GM18907 (cell line): ENCODE data around the gene ATP8A2.

Experiments used
- ATAC-seq: cut with Tn5 transposase; IDR thresholded peaks from one replicate; pipeline ENCODE4 v1.9.1; 2021; ENCODE audit warnings: mild to moderate bottlenecking, moderate library complexity; ENCODE audit not compliant: unreplicated experiment

The ATP8A2 gene

DNA sequence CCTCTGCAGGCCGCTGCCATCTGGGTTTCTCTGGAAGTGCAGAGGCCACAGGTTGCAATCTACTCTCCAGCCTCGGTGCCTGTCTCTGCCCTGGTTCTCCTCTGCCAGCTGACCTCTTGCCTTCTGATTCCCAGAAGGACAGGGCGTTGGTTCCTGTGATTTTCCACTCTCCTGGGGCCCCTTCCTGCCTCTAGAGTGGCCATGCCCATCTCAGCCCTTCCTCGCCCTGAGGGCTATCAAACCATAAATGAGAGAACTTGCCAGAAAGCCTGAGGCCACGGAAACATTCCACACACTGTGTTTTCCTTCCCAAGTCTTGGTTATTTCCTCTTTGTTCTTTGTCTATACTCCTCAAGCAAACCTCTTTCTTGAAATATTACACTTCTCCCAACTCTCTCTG is 533.8 kb downstream of the ATP8A2 start:
- no peak for ATAC-seq

DNA sequence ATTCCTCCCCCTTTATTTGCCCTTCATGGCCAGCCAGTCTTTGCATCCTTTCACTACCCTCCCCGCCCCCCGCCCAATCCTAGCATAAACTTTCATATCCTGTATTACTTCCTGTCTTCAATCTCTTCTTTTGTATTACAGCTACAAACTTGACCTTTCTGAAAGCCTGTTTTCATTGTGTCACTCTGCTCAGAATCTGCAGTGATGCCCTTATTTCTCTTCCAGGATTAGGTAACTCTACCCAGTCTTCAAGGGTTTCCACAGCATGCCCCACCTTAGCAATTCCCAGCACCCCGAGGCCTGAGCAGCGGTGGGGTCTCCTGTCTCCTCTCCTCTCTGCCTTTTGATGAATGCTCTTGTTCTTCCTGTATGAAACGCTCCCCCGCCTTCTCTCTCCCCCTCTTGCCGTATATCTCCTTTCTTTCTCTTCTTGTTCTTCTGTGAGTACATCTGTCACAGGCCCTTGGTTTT is 534.5 kb downstream of the ATP8A2 start:
- ATAC-seq = no peak

DNA sequence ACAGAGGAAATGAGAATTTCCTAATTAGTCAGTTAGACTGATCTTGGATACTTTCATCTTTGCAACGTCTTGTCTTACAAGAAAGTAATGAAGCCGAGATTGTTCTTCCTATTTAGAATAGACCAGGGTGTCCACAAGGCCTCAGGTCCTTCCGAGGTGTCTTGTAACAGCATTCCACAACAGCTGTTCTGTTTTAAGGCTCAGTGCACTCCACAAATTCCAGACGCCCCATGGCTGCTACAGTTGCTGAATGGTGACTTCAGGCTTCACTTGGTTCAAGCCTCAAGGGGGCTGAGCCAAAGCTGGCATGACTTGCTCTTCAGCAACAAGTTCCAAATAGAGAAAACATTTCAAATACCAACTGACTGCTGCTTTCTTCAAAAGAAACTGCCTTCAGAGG is 536.6 kb downstream of the ATP8A2 start:
- ATAC-seq = no peak

DNA sequence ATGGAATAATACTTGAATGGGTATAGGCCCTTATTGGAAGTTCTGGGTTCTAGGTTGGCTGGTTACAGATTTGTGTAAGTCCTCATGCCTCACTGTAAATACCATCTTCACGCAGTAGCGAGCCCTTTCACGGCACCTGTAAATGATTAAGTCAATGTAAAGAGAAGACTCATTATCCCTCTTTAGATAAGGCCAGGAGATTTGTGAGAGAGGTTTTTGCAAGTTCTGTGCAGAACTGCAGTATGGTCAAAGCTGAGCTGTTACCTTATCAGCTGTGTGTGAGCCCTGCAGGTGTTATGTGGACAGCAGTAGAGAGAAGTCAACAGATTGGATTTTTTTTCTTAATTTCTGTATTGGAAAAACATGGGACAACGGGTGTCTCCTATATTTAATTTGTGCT is 538.5 kb downstream of the ATP8A2 start:
- no peak for ATAC-seq

DNA sequence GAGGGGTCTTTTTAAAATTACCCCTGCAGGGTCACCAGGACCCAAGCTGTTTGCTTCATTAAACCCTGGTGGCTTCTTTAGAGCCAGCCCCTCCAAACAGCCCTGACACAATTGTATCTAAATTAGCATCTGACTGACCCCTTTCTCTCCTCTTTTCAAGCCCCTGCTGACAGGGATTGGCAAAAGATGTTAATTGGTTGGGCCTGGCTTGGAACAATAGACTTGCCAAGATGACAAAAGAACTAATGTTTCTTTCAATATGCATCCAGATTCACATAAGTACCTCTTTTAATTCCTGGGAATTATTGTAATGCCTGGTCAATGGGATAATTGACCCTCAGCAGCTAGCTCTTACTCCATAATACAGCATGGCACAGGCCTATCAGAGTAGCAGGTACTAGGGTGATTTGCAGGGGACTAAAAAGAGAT is 539.2 kb downstream of the ATP8A2 start:
- no peak for ATAC-seq

DNA sequence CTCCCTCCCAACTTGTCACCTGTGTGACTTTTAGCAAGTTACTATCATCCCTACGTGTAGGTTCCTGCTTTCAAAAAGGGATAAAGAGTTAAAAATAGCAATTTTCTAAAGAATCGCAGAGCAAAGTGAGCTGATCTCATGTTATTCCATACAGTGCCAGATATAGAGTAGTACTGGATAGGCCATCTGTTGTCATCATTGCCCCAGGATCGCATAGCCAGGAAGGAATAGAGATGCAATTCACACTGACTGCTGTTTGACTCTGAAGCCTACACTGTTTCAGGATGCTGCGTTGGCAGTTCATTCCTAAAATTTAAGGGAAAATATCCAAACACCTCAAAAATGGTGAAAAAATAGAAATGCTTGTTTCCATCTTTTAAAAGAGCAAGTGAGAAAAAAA is 541.2 kb downstream of the ATP8A2 start:
- no peak for ATAC-seq

DNA sequence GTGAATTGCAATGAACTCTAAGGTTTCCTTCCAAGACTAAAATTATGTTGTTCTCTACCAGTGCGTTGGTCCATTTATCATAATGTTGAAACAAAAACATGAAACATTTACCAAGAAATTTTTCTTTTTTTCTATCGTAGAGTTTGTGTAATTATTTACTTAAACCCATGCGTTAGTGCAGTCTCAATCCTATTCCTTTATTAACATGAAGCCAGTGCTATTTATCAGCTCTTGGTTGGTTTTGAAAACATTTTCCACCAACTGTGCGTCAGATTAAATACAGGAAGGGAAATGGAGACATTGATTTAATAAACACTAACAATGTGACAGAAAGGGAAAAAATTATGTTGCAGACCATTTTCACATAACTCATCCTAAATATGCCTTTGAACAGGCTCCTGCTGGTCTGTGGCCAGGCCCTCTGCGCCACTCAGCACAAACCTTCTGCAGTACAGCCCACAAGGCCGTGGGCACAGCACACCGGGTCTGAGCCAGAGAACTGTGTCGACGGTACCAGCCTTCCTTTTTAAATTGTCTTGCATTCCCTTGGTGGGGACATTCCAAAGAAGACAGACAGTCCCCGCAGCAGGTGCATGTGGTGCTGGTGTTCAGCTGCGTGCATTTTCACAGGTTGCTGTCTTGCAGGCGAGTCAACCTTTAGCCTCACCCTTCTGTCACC is 544.2 kb downstream of the ATP8A2 start:
- ATAC-seq = no peak

DNA sequence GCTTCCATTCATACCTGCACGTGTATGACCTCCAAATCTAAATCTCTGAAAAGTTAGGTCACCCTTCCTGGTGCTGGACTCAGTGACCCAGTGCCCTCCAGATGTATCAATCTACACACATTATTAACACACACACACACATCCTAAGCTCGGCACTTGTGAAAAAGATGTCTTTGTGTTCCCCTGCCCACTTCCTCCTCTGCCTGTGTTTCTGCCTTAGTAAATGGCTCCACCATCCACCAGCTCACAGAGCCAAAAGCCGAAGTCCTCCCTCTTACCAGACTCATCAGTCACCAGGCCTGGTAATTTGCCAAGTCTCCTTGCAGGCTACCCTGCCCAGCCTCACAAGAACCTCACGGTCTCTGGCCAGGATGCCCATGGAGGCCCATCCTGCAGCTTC is 548.5 kb downstream of the ATP8A2 start:
- ATAC-seq = no peak

DNA sequence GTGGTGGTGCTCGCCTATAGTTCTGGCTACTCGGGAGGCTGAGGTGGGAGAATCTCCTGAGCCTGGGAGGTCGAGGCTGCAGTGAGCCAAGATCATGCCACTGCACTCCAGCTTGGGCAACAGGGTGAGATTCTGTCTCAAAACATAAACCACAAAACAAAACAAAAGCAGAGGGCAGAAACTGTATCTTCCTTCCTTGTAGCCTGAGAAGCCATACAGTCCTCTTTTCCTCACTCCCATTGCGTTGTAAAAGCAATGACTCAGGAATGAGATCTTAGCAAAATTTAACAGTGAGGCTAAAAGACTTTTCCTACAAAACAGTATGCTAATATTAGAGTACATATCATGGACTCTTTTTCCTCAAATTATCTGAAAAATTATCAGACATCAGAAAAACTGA is 549.2 kb downstream of the ATP8A2 start:
- no peak for ATAC-seq

DNA sequence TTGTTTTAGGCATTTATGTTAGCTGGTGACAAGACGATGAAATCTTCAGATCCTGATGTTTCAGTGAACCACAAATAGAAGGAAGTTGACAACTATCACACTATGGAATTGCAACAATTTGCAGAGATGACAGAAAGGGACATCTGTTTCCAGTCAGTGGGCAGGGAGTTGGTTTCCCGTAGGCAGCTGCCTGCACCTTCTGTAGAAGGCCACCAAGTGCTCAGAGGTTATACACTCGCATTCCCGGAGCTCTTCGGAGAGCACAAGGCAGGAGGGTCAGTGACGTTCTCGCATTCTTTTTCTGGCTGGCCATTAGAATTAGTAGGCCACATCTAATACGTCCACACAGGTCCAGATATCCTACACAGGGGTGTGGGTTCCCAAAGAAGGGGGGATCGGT is 550.6 kb downstream of the ATP8A2 start:
- ATAC-seq = no peak

DNA sequence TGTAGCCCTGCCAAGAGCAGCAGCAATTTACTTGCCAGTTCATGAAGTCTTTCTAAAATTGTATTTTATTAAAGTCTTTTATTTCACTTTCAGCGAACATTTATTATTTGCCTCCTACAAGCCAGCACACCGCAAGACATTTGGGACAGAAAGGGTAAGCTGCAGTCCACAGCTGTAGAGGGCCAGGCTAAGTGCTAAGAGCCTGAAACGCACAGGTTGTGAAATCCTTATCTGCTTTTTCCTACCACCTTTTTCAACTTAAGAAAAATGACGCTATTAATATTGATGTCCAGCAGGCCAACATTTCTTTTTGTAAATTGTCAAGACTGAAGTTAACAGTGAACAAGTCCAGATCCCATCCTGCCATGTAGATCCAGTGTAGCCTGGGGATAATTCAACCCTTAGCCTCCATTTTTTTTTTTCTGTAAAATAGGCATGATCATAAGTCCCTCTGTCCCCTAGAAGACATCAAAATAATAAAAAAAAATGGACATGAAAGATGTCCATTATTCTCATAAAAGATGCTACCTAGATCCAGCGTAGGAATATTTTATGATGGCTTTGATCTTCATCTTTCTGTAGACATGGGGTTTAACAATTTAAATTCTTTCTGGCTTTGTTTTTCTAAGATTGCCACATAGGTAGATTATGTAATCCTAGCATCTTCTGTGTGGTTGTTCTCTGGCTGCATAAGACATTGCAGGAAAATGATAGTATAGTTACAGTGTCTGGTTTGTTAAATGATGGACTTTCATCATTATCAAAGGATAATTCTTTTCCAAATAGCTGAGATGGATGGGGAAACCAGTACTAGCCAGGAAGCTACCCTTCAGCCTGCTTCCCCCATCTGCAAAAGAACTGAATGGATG is 551.7 kb downstream of the ATP8A2 start:
- ATAC-seq = no peak

DNA sequence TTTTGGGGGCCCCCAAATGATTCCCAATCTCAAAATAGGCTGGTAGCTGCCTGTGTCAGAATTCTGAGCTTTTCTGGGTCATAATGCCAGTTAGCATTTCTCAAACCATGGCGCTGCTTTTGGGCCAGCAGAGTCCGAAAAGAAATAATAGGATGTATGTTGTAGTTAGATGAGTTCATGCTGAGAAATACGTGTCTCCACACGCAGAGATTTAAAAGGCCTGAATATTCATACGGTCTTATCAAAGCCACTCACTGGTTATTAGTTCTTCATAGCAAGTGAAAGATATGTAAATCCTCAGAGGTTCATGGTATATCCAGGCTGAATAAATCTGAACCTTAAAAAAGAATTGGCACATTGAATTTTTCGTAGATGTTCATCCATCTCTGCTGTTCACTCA is 555.6 kb downstream of the ATP8A2 start:
- ATAC-seq = no peak

DNA sequence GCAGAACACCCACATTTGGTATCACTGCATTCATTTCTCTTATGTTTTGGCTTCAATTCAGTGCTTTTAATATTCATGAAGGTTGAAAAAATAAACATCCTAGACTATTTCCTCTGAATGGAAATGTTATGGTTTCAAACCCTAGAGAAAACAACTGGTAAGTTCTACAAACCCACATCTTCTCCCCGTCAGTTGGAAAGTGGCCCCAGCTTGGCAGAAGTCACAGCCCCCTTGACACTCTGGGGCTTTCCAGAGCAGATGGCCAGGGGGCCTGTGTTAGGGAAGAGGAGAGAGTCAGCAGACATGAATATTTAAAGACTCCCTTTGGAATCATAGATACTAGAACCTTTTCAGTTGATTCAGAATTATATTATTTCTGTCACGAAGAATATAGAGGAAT is 556.2 kb downstream of the ATP8A2 start:
- ATAC-seq = no peak

DNA sequence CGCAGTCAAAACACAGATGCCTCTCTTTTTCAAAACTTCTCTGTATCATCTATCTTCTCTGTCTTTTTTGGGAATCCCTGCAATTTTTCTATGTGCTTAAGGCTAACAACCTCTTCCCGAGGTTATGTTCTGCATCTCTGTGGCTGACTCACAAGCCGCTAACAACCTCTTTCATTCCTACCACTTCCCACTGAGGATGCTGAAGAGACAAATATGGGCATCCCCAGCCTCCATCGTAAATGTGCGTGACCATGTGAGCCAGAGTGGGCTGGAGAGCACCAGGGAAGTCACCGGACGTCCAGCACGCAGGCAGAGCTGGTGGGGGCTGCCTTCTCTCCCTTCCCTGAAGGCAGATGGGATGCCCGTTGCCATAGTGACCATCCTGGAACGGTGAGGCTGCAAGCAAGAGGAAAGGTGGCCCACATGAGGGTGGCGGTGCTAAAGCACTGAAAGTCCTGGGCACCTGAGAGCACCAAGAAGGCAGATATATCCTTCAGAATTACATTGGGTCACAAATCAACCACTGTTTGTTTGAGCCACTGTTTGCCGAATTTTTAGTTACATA is 557.2 kb downstream of the ATP8A2 start:
- no peak for ATAC-seq

DNA sequence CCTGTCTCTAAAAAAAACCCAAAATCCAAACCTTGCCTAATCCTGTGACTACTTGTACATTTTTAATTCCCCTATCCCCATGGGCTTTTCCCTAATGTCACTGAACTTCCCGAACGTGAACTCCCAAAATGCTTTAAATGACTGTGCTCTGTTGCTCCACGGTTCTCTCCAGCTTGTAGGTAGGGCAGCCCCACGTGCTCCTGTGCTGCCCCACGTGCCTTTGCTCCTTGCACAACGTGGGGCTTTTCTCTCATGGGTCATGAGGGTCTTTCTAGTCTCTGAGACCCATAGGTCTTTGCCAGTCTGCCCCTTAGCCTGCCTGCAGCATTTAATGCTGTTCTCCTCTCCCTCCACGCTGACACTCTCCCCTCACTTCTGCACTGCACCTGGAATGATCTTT is 558.0 kb downstream of the ATP8A2 start:
- no peak for ATAC-seq

DNA sequence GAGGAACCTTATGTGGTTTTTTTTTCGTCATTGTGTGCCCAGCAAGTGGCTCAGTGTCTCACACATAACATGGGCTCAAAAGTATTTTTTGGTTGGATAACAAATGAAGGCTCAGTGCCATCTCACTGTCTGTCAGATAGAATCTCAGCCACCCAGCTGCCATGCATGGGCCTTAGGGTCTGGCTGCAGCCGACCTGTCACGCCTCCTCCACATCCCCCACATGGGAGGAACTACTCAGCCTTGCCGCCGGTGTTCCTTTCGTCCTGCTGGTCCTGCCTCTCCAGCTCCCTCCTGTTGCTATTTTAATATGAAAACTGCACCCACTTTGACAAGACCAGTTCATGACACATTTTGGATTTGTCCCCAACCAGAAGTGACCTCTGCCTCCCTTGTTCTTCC is 558.9 kb downstream of the ATP8A2 start:
- no peak for ATAC-seq

DNA sequence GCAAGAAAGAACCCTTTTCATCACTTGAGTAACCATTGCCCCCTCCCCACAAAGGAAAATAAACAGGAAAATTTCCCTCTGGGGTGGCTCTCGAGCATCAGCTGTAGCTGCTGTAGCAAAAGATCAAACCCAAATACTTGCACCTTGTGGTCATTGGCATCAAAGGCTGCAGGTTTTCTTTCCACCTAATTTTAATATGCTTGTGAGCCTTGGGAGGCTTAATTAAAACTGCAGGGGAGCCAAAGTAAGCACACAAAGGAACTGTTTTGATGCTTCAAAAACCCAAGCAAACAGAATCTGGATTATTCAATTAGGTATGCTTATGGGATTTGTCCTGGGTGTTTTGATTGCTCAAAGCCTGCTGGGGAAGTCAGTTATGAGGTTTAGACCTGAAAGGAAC is 560.6 kb downstream of the ATP8A2 start:
- ATAC-seq = no peak

DNA sequence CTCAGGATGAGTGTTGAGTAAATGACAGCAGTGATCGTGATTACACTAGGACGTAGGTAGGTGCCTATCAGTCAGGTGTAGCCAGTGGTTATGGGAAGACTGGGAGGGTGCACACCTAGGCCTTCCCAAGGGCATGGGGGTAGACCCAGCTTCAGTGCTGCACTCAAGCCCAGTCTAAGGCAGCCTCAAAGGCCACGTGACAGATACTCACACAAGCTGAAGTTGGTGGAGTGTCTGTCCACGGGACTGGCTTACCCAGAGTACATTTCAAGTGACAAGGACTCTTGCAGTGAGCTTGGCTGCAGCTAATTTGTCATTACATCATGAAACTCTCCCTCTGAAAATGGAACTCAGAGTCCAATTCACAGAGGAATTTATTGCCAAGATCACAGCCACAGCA is 561.7 kb downstream of the ATP8A2 start:
- no peak for ATAC-seq

DNA sequence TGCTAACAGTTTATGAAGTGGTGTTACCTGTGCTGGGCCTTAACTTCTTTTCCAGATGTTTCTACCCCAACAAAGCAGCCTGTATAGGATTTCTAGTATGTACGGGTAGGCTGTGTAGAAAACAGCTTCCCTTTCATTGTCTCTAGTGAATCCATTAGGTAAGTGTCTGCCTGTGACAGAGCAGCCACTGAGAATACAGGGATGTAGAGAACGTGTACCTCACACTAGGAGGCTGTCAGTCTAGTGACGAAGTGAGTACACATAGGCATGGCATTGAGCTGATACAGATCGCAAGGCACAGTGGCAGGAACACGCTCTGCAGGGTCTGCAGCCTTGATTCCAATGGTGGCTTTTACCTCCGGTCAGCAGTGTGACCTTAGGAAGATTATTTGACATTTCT is 562.4 kb downstream of the ATP8A2 start:
- no peak for ATAC-seq

DNA sequence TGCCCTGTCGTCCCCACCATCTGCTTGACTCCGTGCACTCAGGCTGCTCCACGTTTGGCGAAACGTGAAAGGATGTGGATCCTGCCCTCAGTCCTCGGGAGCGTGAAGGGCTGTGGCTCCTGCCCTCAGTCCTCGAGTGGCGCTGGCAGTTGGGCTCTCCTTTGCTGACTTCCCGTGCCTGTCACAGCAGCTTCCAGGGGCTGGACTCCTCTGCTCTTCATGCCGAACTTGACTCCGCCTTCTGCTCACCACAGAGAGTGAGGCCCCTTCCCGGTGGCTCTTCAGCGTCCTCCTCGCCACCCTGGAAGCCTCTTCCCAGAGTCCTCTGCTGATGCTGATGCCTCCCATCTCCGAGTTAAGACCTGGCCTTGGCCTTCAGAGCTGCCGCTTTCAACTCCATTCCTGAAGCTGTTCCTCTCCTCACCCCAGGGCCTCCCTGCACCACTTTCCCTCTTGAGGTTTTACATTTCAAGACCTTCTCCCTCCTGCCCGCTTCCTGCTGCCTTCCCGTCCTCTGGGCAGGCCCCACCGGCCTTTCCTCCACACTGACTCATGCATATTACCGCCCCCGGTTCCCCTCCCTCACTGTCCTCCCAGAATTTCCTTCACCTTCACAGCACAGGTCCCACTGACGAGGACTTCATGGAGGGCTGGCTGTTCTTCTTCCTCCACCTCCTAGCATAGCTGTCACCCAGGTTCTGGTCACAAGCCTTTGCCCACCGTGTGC is 568.4 kb downstream of the ATP8A2 start:
- ATAC-seq = no peak

DNA sequence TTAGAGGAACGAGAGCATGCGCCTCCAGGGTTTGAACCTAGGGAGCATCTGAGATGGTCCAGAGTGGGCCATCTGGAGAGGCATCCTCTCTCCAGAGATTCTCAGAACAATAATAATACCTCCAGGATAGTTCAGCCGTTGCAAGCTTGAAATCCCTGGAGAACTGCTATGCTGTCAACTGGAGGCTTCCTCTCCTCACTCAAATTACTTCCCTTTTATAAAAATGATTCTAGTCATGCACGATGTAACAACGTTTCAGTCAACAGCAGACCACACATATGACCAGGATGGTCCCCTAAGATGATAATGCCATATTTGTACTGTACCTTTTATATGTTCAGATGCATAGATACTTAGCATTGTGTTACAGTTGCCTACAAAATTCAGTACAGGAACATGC is 571.3 kb downstream of the ATP8A2 start:
- no peak for ATAC-seq
